ENCODE data around the gene SLIT3. TPM values are rescaled to one million over a fixed set of nuclear protein-coding genes. Genes with fewer than 3 reads are reported as not detected.
A peak's percentile ranks its signal among the peaks of the same experiment; 100 is the strongest.

The SLIT3 gene
- total RNA-seq, 1 donor from 2014 or later, result 3.5 TPM

DNA sequence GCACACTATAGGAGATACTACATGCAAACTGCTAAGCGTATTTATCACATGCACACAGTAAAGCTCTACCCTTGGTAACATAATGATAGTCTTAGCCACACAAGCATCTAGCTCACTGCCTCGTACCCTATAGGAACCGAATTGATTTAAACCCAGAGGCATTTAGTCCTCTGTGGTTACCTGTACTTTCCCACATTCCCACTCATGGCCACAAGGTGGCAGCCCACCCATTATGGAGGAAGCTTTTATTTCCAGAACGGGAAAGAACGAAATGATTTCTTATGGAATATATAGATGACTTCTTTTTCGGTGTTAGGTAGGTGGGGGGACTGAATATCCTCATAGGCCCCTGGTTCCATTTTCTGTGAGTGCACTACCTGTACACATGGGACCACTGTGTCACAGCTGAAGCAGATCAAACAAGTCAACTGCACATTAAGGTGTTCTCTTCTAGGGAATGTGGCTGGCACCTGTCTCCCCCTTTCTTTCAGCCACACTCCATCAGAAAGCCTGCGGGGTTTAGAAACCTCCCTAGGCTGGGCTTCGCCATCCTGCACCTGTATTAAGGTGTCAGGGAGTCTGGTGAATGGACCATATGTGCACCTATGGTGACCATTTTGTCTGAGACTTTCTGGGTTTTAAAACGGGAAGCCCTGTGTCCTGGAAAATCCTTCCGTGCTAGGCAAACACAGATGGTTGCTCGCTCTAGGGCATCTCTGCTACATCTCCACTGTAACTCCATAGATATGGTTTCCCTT lies 313.2 kb downstream of the SLIT3 start:
- ATAC-seq, result peak; percentile 67

DNA sequence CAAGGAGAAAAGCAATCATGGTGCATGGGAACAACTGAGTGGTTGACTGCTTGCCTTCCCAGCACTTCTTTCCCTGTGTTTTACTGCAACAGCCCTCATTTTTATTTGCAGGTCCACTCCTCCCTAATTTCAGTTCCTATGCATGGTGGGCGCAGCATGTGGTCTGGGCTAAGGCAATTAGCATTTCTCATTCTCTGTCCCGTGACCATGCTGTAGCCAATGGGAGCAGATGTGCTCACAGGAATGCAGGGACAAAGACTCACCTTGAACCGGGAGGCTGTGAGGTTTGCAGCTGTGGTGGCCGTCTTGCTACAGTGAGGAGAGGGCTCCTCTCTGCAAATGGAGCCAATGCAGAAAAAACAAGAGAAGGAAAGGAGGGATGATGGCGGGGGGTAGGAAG lies 315.5 kb downstream of the SLIT3 start:
- no peak for ATAC-seq

DNA sequence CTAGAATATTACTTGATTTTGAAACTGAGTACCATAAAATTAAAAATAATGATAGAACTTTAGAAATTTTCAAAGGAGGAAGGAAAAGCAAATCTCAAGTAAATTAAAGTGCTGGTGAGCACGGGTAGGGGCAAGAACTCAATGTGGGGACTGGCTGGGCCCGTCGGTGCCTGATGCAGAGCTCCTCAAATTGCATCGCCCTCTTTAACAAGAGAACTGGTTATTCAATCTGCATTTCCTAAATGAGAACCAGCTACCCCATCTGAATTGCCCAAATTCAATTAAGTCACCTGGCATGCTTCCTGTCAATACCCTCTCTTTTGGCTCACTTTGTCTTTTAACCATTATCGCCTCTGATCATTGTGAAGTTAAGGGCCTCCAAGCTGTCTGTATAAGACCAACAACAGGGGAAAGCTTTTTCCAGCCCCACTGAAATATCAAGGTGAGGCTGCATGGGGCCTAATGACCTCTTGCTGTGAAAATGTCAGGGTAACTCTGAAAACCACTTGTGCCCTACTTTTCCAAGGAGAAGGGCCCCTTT lies 316.7 kb downstream of the SLIT3 start:
- ATAC-seq, result no peak

DNA sequence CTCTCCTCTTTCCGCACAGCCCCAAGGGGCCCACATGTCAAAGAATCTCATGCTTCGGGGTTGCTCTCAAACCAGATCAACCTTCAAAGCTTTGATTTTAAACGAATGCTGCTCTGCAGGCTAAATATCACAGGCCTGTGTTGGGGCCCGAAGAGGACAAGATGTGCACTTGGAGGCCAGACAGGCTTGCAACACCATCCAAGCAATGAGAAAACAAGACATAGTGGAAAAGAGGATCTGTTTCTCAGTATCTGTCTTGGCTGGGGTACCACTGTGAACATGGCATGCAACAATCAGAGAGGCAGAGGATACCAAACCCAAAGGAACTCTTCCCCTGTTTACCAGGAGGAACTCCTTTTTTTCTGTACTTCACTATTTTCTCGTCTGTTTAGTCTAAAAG lies 321.8 kb downstream of the SLIT3 start:
- ATAC-seq, result no peak

DNA sequence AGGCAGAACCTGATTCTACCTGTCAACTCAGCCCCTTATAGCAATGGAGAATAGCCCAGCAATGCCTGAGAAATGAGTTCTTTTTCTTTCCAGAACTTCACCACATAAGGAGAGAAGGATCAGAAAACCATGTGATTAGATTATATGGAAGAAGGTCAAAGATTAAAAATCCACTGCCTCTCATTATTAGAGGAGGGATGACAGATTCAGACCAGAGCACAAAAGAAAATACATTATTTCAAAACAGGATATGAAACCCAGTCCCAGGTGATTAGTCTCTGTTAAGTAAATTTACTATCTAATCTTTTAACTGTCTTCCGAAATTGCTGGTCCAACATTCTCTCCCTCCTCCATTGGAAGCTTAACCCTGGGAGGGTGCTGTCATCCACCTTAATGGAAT lies 322.4 kb downstream of the SLIT3 start:
- ATAC-seq, result no peak

DNA sequence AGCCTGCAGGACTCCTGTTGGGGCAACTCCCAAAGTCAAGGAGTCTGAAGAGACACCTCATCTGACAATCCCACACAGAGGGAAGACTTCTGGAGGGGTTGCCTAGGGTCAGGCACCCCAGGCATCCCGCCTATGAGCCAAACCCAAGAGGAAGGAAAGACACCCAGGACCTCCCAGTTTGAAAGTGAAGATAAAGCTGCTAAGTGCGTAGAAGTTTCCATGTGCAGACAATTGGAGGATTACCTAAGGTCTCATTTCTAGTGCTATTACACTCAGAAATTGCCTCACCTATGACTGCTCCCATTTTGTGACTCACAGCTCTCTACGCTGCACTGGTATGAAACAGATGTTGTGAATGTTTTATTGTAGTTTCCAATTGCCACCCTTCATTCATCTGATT lies 322.9 kb downstream of the SLIT3 start:
- ATAC-seq, result peak; percentile 97

DNA sequence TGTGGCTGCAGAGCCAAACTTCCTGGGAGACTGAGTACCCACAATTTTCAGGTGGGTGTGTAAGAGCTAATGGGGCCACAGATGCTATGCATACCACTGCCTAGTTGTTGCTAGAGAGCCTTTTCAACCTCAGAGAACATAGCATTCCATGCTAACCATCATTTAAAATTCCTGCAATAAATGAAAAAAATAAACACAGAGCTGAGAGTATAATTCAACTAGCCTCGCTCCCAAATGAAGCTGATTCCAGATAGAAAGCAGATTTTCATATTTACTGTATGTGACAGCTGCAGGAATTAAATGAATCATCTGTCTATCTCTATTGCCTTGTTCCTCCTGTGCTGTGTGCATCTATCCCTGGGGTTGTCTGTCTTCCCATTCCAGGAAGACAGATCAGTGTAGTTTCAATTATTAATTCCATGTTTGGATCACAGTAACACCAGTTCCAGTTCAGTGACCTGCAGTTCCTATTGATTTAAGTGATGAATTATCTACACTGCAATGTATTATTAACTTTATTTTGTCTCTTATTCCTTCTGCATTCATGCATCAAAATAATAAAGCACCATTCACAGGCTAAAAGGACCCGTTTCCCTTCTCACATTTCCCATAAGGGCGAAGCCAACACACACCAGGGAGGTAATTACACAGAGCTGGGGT lies 324.5 kb downstream of the SLIT3 start:
- ATAC-seq, result no peak

DNA sequence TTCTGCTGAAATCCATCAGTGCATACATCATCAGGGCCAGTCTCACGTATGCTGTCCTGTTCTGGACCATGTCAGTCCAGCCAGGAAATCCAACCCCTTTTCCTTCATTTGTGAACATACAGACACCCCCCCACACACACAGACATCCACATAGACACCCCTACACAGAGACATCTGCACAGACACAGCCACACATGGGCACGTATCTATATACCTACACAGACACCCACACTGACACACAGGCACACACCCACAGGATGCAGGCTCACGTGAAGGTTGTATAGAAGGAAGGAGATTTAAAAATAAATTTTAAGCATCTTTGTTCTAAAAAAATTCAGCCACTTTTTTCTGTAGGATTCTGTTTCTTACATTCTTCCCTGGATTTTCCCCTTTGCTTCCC lies 325.6 kb downstream of the SLIT3 start:
- ATAC-seq, result no peak

DNA sequence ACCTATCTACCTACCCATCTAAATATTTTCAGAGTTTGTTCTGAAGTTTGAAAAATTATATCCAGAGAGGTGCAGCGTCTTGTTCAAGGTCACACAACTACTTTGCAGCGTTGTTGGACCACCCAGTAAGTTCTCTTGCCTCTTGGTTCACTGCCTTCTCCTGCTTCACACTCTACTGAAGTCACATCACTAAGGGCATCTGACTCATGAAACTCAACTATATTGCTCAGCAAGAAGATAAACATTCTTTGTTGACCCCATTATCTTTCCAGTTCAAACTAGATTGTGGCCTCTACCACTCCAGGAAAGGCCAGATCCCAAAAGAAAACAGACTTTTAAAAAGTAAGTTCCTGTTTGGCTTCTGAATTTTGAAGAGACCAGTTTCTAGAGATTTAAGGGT lies 326.9 kb downstream of the SLIT3 start:
- ATAC-seq, result no peak

DNA sequence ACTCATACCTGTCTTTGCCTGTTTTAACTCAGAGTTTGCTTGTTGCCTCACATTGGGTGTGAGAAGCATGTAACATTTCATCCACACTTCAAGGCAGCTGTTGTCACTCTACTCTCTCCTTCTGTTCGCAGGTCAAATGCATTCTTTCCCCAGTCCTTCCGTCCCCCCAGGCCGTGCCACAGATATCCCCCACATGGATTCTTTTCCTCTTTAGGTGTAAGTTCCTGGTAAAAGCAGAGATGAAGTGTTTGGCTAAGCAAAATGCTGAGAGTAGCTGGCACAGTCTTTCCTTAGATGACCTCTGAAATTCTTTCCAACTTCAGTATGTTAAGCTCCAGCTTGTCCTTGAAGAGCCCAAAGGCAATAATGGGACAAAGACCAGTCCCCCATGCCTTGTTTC lies 328.2 kb downstream of the SLIT3 start:
- no peak for ATAC-seq

DNA sequence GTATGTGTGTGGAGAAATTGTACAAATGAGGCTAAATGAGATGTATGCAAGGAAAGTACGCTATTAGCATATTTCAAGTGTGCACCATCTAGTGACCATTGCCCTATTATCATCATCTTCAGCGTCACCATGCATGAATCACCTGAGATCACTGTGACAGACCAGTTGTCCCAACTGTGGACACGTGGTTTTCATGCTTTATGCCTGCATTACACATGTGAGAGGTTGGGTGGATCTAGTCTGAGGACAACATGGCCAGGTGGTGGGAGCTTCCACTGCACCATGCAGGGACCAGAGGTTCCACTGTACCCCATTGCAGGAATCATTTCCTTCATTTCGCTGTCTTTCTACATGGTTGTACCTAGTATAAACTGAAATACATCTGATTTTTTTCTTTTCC lies 329.8 kb downstream of the SLIT3 start:
- ATAC-seq, result peak; percentile 20

DNA sequence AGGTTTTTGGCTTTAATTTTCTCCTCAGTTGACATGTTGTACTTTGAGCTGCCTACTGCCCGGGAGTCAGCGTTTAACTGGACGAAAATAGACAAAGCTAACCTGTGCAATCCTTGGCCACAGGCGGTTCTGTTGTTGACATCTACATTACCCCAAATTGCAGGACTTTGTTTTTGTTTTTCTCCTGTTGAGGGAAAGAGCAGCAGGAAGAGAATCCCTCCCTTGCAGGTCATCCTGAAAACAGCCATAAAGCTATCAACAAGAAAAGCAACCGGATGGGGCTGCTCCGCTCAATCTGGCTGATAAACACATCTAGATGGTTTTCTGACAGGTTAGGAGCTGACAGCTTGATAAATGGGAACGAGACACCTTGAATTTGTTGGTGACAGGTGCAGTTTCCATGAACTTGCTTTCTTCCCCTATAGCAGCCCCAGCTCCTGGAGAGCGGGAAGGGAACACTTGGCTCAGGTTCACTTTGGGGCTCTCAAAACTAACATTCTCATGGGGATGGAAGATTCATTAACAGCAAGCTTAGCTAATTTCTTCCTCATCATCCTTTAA lies 331.5 kb downstream of the SLIT3 start:
- no peak for ATAC-seq

DNA sequence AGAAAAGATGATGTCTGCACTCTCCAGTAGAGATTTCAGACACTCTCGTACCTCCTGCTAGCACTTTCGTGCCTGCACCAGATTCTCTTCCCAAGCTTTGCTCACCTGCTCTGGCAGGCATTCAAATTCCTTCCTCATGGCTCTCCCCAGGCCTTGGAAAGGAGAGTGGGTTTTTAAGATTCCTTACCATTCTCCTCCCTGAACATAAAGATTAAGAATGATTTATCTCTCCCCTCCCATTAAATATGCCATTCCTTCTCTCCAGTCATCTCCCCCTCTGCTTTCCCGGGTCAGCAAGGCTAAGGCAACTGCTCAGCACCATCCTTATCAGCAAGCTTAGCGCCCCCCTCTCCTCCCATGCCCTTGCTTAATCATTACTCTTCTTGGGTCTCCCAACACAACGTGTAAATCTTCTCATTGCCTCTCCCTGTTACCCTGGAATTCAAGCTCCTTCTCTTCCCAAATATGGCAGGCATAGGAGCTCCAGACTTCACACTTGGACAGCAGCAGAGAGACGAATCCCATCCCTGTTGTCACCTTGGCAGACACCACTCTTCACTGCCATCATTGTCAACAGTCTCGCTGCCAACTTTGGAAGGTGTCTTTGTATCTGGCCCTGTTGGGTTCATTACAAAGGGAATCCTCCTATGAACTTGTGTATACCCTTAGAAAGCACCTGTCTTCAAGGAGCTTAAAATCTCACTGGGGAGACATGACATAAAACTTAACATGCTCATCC lies 332.9 kb downstream of the SLIT3 start:
- no peak for ATAC-seq

DNA sequence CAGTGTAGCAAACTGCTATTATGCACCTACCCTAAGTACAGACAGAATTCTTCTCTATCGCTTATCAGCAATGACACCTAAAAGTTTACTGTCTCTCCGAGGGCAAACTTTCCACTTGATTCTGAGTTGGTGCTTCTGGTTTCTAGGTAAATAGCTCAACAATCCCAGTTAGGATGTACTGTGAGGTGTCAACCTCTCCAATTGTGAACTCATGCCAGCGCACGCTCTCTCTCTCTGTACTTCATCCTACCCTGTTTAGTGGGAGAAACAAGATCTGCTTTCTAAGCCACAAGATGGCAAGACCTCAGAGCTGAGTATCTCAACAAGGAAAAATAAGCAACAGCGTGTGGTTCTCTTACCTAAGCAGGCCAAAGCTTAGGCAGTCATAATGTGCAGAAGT lies 335.3 kb downstream of the SLIT3 start:
- no peak for ATAC-seq

DNA sequence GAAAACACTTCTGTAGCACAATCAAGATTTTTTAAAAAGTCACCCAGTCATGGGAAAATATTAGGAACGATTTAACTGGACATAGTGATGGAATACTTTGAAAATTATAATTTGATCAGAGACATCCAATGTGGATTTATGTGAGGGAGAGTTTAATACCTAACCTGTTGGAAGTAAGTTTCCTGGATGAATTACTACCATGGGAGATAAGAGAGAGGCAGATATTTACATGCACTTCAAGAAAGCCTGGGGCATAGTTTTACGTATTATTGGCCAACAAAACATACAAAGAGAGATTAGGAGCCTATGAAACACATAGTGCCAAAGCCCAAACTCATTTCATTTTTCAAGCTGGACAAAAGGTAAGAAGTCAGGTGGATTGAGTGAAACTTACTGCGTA lies 336.8 kb downstream of the SLIT3 start:
- ATAC-seq, result no peak

DNA sequence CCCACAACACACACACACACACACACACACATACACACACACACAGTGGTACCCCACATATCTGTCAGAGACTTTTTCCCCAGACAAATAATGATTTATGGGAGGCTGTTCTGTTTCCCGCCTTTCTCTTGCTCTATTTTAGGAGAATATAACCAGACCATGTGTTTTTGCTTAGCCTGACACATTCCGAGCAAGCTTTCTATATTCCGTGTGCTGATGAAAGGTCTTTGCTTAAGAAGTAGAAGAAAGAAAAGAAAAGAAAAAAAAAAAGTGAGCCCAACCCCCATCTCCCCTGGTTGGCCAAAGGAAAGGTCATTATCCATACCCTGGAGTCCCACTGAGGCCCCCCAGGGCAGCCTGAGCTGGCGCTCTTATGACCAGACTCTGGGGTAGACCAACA lies 338.6 kb downstream of the SLIT3 start:
- ATAC-seq, result no peak

DNA sequence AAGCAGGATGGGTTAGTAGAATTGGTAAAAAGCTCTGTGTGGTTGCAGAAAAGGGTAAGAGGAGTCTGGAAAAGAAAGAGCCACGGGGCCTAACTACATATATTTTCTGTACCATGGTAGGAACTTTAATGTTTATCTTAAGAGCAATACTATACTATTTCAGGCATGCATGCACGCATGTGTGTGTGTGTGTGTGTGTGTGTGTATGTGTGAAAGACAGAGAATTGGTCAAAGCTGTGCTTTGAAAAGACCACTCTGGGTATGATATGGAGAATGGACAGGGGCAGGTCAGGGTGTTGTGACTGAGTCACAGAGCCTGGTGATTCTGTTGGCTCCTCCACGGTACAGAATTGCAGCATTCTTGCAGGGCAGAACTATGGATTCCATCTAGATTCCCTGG lies 339.3 kb downstream of the SLIT3 start:
- ATAC-seq, result no peak

DNA sequence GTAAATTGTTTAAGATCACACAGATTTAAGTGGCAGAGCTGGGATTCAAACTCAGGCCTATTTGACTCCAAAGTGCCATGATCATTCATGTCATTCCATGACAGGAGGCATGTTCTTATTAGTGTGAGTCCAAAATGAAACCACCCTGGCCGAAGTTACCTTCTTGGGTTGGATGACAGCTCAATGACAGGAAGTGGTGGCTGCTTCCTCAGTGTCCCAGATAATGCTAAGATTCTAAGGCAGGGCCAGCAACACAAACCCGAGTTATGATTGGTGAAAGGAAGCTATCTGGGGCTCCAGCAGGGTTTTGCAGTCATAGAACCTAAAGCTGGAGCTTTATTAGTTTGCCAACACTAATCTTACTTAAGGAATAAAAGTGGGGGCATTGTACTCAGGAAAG lies 340.4 kb downstream of the SLIT3 start:
- ATAC-seq, result no peak

DNA sequence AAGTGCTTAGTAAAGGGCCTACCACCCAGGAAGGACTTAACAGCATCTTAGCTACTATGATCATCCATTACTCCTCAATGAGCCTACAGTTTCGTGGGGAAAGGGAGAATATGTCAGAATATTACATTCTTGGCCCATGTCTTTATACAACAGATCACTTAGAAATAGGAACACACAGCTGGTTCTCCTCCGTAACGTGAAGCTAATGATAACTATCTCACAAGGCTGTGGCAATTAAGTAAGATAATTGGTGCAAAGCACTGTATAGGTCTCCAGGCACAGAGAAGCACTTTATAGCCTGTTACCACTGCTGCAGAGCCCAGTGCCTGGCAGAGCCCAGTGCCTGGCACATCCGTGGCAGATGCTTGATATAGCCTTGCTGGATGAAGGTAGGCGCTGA lies 347.6 kb downstream of the SLIT3 start:
- no peak for ATAC-seq

DNA sequence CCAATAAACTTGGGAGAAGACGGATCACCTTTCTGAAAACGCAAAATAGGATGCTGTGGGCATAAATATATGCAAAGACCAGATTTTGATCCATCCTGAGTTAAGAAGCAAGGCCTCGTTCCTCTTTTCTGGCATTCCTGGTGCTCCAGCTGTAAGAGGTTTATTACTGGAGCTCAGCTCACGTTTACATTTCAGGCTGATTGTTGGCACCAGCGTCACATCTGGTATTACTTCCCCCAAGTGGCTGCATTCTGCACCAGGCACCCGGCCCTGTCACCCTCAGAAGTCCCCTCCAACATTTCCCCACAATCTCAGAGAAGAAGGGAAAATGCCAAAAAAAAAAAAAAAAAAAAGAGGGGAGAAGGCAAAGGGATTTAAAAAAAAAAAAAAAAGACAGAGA lies 348.7 kb downstream of the SLIT3 start:
- ATAC-seq, result no peak

DNA sequence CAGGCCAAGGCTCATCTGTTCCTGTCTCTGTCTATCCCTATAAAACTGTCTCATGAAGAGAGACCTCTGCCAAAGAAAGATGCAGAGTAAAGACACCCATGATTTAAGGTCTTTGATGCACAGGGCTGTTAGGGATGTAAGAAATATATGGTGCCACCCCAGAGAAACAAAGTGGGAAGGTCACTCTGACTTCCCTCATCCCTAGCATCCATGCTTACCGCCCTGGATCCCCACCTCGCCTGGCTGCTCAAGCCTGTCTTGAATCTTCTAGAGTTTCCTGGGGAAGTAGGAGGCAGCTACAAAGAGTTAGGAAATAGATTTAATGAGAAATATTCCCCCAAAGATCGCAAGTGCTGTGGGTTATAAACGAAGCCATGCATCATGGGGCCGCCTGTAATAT lies 349.2 kb downstream of the SLIT3 start:
- ATAC-seq, result no peak

DNA sequence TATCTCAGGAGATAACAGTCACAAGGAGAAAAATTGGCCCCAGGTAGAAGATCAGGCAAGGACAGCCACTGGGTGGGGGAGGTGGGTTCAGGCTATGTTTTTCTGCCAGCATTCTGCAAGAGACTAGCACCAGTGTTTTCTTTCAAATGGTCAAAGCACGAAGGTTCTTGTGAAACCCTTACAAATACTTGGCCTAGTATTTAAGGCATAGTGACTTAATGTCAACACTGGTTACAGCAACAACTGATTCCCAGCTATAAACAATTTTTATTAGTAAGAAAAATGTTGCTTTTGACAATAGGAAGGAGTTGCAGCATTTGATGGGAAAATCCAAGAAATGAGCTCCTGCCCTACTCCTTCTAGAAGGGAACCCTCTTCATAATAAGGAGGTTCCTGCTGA lies 349.6 kb downstream of the SLIT3 start:
- no peak for ATAC-seq

DNA sequence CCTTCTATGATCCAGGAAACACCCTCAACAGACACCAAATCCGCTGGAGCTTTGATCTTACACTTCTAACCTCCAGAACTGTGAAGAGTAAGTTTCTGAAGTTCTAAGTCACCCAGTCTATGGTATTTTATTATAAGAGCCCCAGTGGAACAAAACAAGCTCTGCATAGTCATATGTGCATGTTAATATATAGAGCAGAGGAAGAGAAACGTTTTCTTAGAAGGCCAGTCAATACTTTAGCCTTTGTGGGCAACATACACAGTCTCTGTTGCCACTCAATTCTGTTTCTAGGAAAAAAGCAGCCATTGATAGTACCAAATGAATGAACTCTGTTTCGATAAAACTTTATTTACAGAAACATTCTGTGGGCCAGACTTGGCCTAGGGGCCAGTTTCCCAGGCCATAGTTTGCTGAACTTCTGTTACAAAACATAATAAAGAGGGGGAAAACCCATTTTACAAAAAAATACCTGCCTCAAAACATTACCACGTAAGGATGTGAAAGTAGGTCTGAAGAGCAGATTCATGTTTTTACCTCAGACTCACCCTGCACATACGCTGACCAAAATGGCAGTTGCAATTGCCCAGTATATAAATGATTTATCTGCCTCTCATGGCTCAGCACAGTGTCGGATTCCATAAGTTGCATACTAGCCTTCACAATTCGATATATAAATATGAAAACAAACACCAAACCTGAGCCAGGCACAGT lies 350.5 kb downstream of the SLIT3 start:
- no peak for ATAC-seq
